Measurements from ENCODE around the gene SV2B.

GRCh38 chr15:91136386-91136923 is 36.4 kb downstream of the SV2B start:
- no peak for TF ChIP-seq CTCF (IDR thresholded peaks at IDR 0.05)
- TF ChIP-seq SREBF2 (IDR thresholded peaks at IDR 0.05), result no peak
- TF ChIP-seq KDM5A (IDR thresholded peaks at IDR 0.05), result no peak
- no peak for TF ChIP-seq ELK1 (IDR thresholded peaks at IDR 0.05; ENCODE audit: low read depth, low read length)
